Suppressor macrophage (primary cell): Measurements from ENCODE around the gene PRKAG2.

Experiments used
- DNase-seq, 4 experiments: peaks; one replicate each; pipeline ENCODE4 v3.0.0-alpha.2; 2020 to 2022

The PRKAG2 gene

GRCh38 chr7:151744051-151744580 lies 132.8 kb downstream of the PRKAG2 start:
- no peak for DNase-seq

- DNase-seq = no peak
Measured at GRCh38 chr7:151743481-151743983, 133.4 kb downstream of the PRKAG2 start.

- peak; percentile 60 to 81 (median 78) for DNase-seq
Measured at GRCh38 chr7:151742713-151743480, 134.0 kb downstream of the PRKAG2 start.

GRCh38 chr7:151741585-151741984 lies 135.3 kb downstream of the PRKAG2 start:
- DNase-seq = no peak

GRCh38 chr7:151740081-151740851 lies 136.6 kb downstream of the PRKAG2 start:
- DNase-seq = peak; percentile 52 to 79 (median 68)

- DNase-seq = no peak
Measured at GRCh38 chr7:151738925-151739324, 138.0 kb downstream of the PRKAG2 start.

GRCh38 chr7:151736403-151736909 lies 140.5 kb downstream of the PRKAG2 start:
- peak; percentile 72 to 91 (median 86) for DNase-seq

GRCh38 chr7:151735851-151736402 lies 141.0 kb downstream of the PRKAG2 start:
- no peak for DNase-seq

- no peak for DNase-seq
Measured at GRCh38 chr7:151735186-151735850, 141.6 kb downstream of the PRKAG2 start.

- no peak for DNase-seq
Measured at GRCh38 chr7:151732834-151733592, 143.9 kb downstream of the PRKAG2 start.

GRCh38 chr7:151732292-151732691 lies 144.6 kb downstream of the PRKAG2 start:
- no peak for DNase-seq

- DNase-seq = no peak
Measured at GRCh38 chr7:151731022-151731441, 145.9 kb downstream of the PRKAG2 start.

GRCh38 chr7:151730591-151730990 lies 146.3 kb downstream of the PRKAG2 start:
- no peak for DNase-seq

- DNase-seq = no peak
Measured at GRCh38 chr7:151729521-151729921, 147.4 kb downstream of the PRKAG2 start.

GRCh38 chr7:151728746-151729145 lies 148.2 kb downstream of the PRKAG2 start:
- DNase-seq = no peak

GRCh38 chr7:151728286-151728660 lies 148.6 kb downstream of the PRKAG2 start:
- no peak for DNase-seq

GRCh38 chr7:151727579-151728285 lies 149.2 kb downstream of the PRKAG2 start:
- peak; percentile 78 to 91 (median 88) for DNase-seq

GRCh38 chr7:151726652-151727578 lies 150.0 kb downstream of the PRKAG2 start:
- DNase-seq = no peak

- DNase-seq = no peak
Measured at GRCh38 chr7:151725844-151726651, 150.9 kb downstream of the PRKAG2 start.
